Uterus (tissue), 4 donors: Measurements from ENCODE around the gene TNFRSF6B. TPM values are rescaled to one million over a fixed set of nuclear protein-coding genes. Genes with fewer than 3 reads are reported as not detected.

Experiments used
- DNase-seq, 2 donors: peaks; one replicate each; pipeline ENCODE4 v3.0.0-alpha.2; 2019 to 2020
- H3K27ac ChIP-seq, 2 donors: fragments of 200-600 bp; sonication (generic); 1 replicate in 1 of 2; 2 replicates in 1 of 2; pipeline ENCODE4 v1.5.1; 2016 to 2018
- H3K27me3 ChIP-seq, 2 donors: fragments of 200-600 bp; sonication (generic); one replicate each; pipeline ENCODE4 v1.5.1; 2018 to 2019; ENCODE audit warnings: control low read depth in 1 of 2
- H3K36me3 ChIP-seq, 2 donors: fragments of 200-600 bp; sonication (generic); one replicate each; pipeline ENCODE4 v1.5.1; 2019; ENCODE audit warnings: control low read depth in 1 of 2
- H3K4me1 ChIP-seq, 2 donors: fragments of 200-600 bp; sonication (generic); one replicate each; pipeline ENCODE4 v1.5.1; 2018 to 2019; ENCODE audit warnings: control low read depth in 1 of 2
- H3K4me3 ChIP-seq, 2 donors: fragments of 200-600 bp; sonication (generic); 1 replicate in 1 of 2; 2 replicates in 1 of 2; pipeline ENCODE4 v1.5.1; 2018 to 2019; ENCODE audit warnings: mild to moderate bottlenecking in 1 of 2
- H3K9me3 ChIP-seq, 2 donors: fragments of 200-600 bp; sonication (generic); one replicate each; pipeline ENCODE4 v1.5.1; 2019; ENCODE audit warnings: control low read depth in 1 of 2
- CTCF ChIP-seq, 4 experiments: fragments of 200-600 bp in 2 of 4; fragments of 450-650 bp in 2 of 4; sonication (generic) in 2 of 4; IDR thresholded peaks; one replicate each; pipeline ENCODE4 v1.5.1; 2016 to 2019; ENCODE audit warnings: antibody characterized with exemption in 4 of 4, mild to moderate bottlenecking in 2 of 4, moderate library complexity in 1 of 4
- POLR2A ChIP-seq, 2 donors: fragments of 450-650 bp; IDR thresholded peaks; one replicate each; pipeline ENCODE4 v1.6.1; 2016; ENCODE audit warnings: antibody characterized with exemption in 2 of 2, mild to moderate bottlenecking in 1 of 2, moderate library complexity in 1 of 2
- intact Hi-C: fragments of 100-400 bp; cut with DNase I; formaldehyde crosslinking; loops from one replicate; pipeline ENCODE4 v1.15.1; 2023; ENCODE audit warnings: low total_unique reads
- total RNA-seq, 4 donors: library from RNA; depleted of rRNA in 3 of 4; stranded (reverse); fragments of >200 nt in 3 of 4; gene quantifications; one replicate each; pipeline versions ENCODE4 v1.1.0 to v1.2.4, GENCODE V29; 2014 to 2023
- donor health status: DM: yes; HTN: yes; CAD: no.

Gene TNFRSF6B
- total RNA-seq, 4 donors from 2014 or later, result 0.83 to 4.1 TPM; not detected in 2

GRCh38 chr20:63660622-63661021, 35.8 kb upstream of the TNFRSF6B start:
- intact Hi-C loops, result no loop called here
- Histone ChIP-seq H3K9me3 (no peaks in the 10 kb centered on the region), H3K36me3 (no peaks in the 10 kb centered on the region), H3K27ac (no peak overlapping the region), H3K27me3 (no peaks in the 10 kb centered on the region), H3K4me1 (peaks cover 5 to 6% of the 10 kb centered on the region in 2 donors), H3K4me3 (no peak overlapping the region)
- TF ChIP-seq CTCF (IDR thresholded peaks at IDR 0.05), result no peak
- TF ChIP-seq POLR2A (IDR thresholded peaks at IDR 0.05), result no peak
- DNase-seq, result no peak

GRCh38 chr20:63661108-63661507, 35.3 kb upstream of the TNFRSF6B start:
- intact Hi-C loops, result no loop called here
- Histone ChIP-seq H3K9me3 (no peaks in the 10 kb centered on the region), H3K36me3 (no peaks in the 10 kb centered on the region), H3K4me1 (peaks cover 5 to 6% of the 10 kb centered on the region in 2 donors), H3K27me3 (no peaks in the 10 kb centered on the region), H3K27ac (no peak overlapping the region), H3K4me3 (no peak overlapping the region)
- no peak for DNase-seq
- TF ChIP-seq CTCF (IDR thresholded peaks at IDR 0.05) (no peak), POLR2A (IDR thresholded peaks at IDR 0.05) (no peak)

GRCh38 chr20:63661959-63662812, 34.3 kb upstream of the TNFRSF6B start:
- Histone ChIP-seq H3K9me3 (no peaks in the 10 kb centered on the region), H3K27me3 (no peaks in the 10 kb centered on the region), H3K27ac (no peak overlapping the region), H3K36me3 (no peaks in the 10 kb centered on the region), H3K4me3 (no peak overlapping the region), H3K4me1 (peaks cover 4 to 5% of the 10 kb centered on the region in 2 donors)
- TF ChIP-seq POLR2A (IDR thresholded peaks at IDR 0.05), result no peak
- no peak for TF ChIP-seq CTCF (IDR thresholded peaks at IDR 0.05)
- intact Hi-C loops, result no loop called here
- DNase-seq, result no peak

- Histone ChIP-seq H3K27ac (no peak overlapping the region), H3K27me3 (no peaks in the 10 kb centered on the region), H3K4me1 (peaks cover 0 to 5% of the 10 kb centered on the region in 2 donors), H3K9me3 (no peaks in the 10 kb centered on the region), H3K36me3 (no peaks in the 10 kb centered on the region), H3K4me3 (no peak overlapping the region)
- no peak for DNase-seq
- TF ChIP-seq CTCF (IDR thresholded peaks at IDR 0.05) (no peak), POLR2A (IDR thresholded peaks at IDR 0.05) (no peak)
- intact Hi-C loops, result no loop called here
Measured at GRCh38 chr20:63662813-63663189, 33.7 kb upstream of the TNFRSF6B start.

GRCh38 chr20:63663332-63664066, 33.0 kb upstream of the TNFRSF6B start:
- Histone ChIP-seq H3K36me3 (no peaks in the 10 kb centered on the region), H3K27ac (no peak overlapping the region), H3K9me3 (no peaks in the 10 kb centered on the region), H3K4me3 (no peak overlapping the region), H3K27me3 (no peaks in the 10 kb centered on the region), H3K4me1 (peaks cover 0 to 5% of the 10 kb centered on the region in 2 donors)
- no peak for TF ChIP-seq CTCF (IDR thresholded peaks at IDR 0.05)
- no peak for TF ChIP-seq POLR2A (IDR thresholded peaks at IDR 0.05)
- DNase-seq, result no peak
- intact Hi-C loops, result no loop called here
